ENCODE data around the gene CAGE1.
"Not testable (repeated sequence)": the region's sequence is repeated elsewhere in the genome, so short reads cannot be mapped to it uniquely, and the experiment has no call there.

DNA sequence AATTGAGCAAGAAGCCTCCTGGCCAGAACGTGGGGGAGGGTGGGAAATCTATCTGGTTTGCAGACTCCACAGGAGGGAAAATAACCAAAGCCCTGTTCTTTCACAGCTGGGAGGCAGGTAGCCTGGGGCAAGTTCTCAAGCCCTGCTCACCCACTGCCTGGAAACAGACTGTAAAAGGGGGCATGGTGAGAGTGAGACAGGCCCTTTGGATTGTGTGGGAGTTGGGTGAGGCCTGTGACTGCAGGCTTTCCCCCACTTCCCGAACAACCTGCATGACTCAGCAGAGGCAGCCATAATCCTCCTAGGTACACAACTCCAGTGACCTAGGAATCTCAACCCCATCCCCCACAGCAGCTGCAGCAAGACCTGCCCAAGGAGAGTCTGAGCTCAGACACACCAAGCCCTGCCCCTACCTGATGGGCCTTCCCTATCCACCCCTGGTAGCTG lies 42.0 kb downstream of the CAGE1 start:
- TF ChIP-seq, protein P1, sequence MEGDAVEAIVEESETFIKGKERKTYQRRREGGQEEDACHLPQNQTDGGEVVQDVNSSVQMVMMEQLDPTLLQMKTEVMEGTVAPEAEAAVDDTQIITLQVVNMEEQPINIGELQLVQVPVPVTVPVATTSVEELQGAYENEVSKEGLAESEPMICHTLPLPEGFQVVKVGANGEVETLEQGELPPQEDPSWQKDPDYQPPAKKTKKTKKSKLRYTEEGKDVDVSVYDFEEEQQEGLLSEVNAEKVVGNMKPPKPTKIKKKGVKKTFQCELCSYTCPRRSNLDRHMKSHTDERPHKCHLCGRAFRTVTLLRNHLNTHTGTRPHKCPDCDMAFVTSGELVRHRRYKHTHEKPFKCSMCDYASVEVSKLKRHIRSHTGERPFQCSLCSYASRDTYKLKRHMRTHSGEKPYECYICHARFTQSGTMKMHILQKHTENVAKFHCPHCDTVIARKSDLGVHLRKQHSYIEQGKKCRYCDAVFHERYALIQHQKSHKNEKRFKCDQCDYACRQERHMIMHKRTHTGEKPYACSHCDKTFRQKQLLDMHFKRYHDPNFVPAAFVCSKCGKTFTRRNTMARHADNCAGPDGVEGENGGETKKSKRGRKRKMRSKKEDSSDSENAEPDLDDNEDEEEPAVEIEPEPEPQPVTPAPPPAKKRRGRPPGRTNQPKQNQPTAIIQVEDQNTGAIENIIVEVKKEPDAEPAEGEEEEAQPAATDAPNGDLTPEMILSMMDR (IDR thresholded peaks at IDR 0.05), result not testable (repeated sequence)
- not testable (repeated sequence) for TF ChIP-seq POLR2A (IDR thresholded peaks at IDR 0.05)

Measured in ovary (tissue), 3 donors.